OCI-LY1 (cell line): ENCODE results near the gene N4BP2L1.

ENCODE experiments used
- EZH2 ChIP-seq: fragments of 200-600 bp; sonication (generic), shearing (Covaris generic); IDR thresholded peaks from 2 replicates; pipeline ENCODE4 v1.8.0; 2017; ENCODE audit warnings: borderline replicate concordance, mixed run types, mild to moderate bottlenecking, antibody characterized with exemption, low read length, moderate library complexity, mixed read lengths
- TF ChIP-seq, protein P1 (sequence below): fragments of 200-600 bp; sonication (generic), shearing (Covaris generic); IDR thresholded peaks from 2 replicates; pipeline ENCODE4 v1.5.1; 2017; ENCODE audit warnings: mild to moderate bottlenecking, antibody characterized with exemption, low read length, moderate library complexity, mixed read lengths

DNA sequence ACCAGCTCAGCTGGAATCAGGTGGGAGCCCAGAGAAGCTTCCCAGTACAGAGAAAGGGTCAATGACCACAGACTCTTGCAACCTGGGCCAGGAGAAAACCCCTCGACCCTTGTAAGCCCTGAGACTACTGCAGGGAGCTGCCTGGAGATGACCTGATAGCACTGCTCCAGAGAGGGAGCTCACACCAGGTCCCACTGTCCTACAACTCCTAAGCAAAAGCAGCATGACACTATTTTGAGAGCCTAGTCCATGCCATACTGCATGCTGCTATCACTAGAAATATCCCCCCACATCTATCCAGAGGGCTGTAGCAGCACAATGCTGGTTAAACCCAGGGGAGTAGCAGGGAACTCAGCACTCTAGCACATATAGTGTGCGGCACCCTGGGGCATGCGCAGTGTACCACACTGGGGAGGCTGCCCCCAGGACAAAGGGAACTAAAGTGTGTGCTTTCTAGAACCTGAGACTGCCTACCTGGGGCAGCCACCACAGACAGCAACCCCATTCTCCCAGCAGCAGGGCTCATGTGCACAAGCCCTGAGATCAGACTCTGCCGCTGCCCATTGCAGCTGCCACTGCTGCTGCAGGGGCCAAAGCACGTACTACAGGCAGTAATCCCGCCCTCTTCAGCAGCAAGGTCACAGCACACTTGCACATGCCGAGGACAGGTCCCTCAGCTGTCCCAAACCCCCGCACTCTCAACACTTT is 27.1 kb upstream of the N4BP2L1 start:
- TF ChIP-seq, protein P1, sequence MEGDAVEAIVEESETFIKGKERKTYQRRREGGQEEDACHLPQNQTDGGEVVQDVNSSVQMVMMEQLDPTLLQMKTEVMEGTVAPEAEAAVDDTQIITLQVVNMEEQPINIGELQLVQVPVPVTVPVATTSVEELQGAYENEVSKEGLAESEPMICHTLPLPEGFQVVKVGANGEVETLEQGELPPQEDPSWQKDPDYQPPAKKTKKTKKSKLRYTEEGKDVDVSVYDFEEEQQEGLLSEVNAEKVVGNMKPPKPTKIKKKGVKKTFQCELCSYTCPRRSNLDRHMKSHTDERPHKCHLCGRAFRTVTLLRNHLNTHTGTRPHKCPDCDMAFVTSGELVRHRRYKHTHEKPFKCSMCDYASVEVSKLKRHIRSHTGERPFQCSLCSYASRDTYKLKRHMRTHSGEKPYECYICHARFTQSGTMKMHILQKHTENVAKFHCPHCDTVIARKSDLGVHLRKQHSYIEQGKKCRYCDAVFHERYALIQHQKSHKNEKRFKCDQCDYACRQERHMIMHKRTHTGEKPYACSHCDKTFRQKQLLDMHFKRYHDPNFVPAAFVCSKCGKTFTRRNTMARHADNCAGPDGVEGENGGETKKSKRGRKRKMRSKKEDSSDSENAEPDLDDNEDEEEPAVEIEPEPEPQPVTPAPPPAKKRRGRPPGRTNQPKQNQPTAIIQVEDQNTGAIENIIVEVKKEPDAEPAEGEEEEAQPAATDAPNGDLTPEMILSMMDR, result no peak
- TF ChIP-seq EZH2, result no peak
